Mesenchymal stem cell (in vitro differentiated cells and primary cell): Measurements from ENCODE around the gene SIK3.
A peak's percentile ranks its signal among the peaks of the same experiment; 100 is the strongest.

ENCODE experiments used
- DNase-seq: peaks from one replicate; pipeline ENCODE4 v3.0.0-alpha.2; 2013
- H2AFZ ChIP-seq: one replicate; pipeline ENCODE4 v1.6.1; 2013; ENCODE audit warnings: low read depth, mild to moderate bottlenecking, control low read depth, inconsistent platforms, low read length, moderate library complexity
- H2AK5ac ChIP-seq: 2 replicates; pipeline ENCODE4 v1.6.1; 2013; ENCODE audit warnings: low read length, moderate library complexity, mild to moderate bottlenecking, inconsistent platforms; ENCODE audit not compliant: severe bottlenecking
- H2BK120ac ChIP-seq: one replicate; pipeline ENCODE4 v1.6.1; 2013; ENCODE audit warnings: low read depth, mild to moderate bottlenecking, inconsistent platforms, low read length, moderate library complexity
- H2BK12ac ChIP-seq, 2 experiments: one replicate each; pipeline ENCODE4 v1.6.1; 2013; ENCODE audit warnings: inconsistent platforms in 2 of 2, low read length in 2 of 2, mild to moderate bottlenecking in 2 of 2, moderate library complexity in 2 of 2, control low read depth in 1 of 2
- H2BK15ac ChIP-seq: one replicate; pipeline ENCODE4 v1.6.1; 2013; ENCODE audit warnings: mild to moderate bottlenecking, low read depth, inconsistent platforms; ENCODE audit not compliant: poor library complexity, severe bottlenecking
- H2BK5ac ChIP-seq: 2 replicates; pipeline ENCODE4 v1.6.1; 2013; ENCODE audit warnings: low read depth, mild to moderate bottlenecking, low read length, control low read depth, inconsistent platforms; ENCODE audit not compliant: poor library complexity, severe bottlenecking
- H3K14ac ChIP-seq, 2 experiments: one replicate each; pipeline ENCODE4 v1.6.1; 2013; ENCODE audit warnings: inconsistent platforms in 2 of 2, low read length in 2 of 2, control low read depth in 1 of 2, mild to moderate bottlenecking in 1 of 2, moderate library complexity in 1 of 2
- H3K18ac ChIP-seq, 2 experiments: one replicate each; pipeline ENCODE4 v1.6.1; 2013; ENCODE audit warnings: inconsistent platforms in 2 of 2, low read length in 2 of 2, control low read depth in 1 of 2, low read depth in 1 of 2, mild to moderate bottlenecking in 1 of 2
- H3K23ac ChIP-seq, 2 experiments: one replicate each; pipeline ENCODE4 v1.6.1; 2013; ENCODE audit warnings: inconsistent platforms in 2 of 2, low read length in 2 of 2, mild to moderate bottlenecking in 2 of 2, moderate library complexity in 2 of 2, control low read depth in 1 of 2
- H3K27ac ChIP-seq: 2 replicates; pipeline ENCODE4 v1.5.1; 2013; ENCODE audit warnings: mild to moderate bottlenecking, moderate library complexity, low read length, control low read depth, inconsistent platforms; ENCODE audit not compliant: poor library complexity, severe bottlenecking
- H3K27me3 ChIP-seq, 2 experiments: 2 replicates each; pipeline versions ENCODE4 v1.6.1 to v1.7.0; 2013; ENCODE audit warnings: low read length in 2 of 2, mild to moderate bottlenecking in 2 of 2, moderate library complexity in 2 of 2, control low read depth in 1 of 2, inconsistent platforms in 1 of 2; ENCODE audit not compliant: control insufficient read depth in 1 of 2, insufficient read depth in 1 of 2
- H3K36me3 ChIP-seq, 2 experiments: 2 replicates each; pipeline versions ENCODE4 v1.6.1 to v1.7.0; 2013; ENCODE audit warnings: low read length in 2 of 2, control low read depth in 1 of 2, inconsistent platforms in 1 of 2, low read depth in 1 of 2, mild to moderate bottlenecking in 1 of 2; ENCODE audit not compliant: insufficient read depth in 2 of 2, control insufficient read depth in 1 of 2
- H3K4ac ChIP-seq, 2 experiments: one replicate each; pipeline ENCODE4 v1.6.1; 2013; ENCODE audit warnings: inconsistent platforms in 2 of 2, low read length in 2 of 2, mild to moderate bottlenecking in 2 of 2, moderate library complexity in 2 of 2, control low read depth in 1 of 2, low read depth in 1 of 2
- H3K4me1 ChIP-seq: 2 replicates; pipeline ENCODE4 v1.6.1; 2013; ENCODE audit warnings: low read depth, low read length, control low read depth; ENCODE audit not compliant: control insufficient read depth, insufficient read depth
- H3K4me2 ChIP-seq: 2 replicates; pipeline ENCODE4 v1.6.1; 2013; ENCODE audit warnings: low read length, mild to moderate bottlenecking, inconsistent platforms; ENCODE audit not compliant: poor library complexity, severe bottlenecking
- H3K4me3 ChIP-seq, 2 experiments: 2 replicates each; pipeline versions ENCODE4 v1.5.1 to v1.7.0; 2013; ENCODE audit warnings: low read length in 2 of 2, mild to moderate bottlenecking in 2 of 2, control low read depth in 1 of 2, low read depth in 1 of 2; ENCODE audit not compliant: insufficient read depth in 1 of 2
- H3K79me1 ChIP-seq: replicated peaks from 2 replicates; pipeline ENCODE4 v1.6.1; 2013; ENCODE audit warnings: mild to moderate bottlenecking, control low read depth, low read length, inconsistent platforms; ENCODE audit not compliant: poor library complexity, severe bottlenecking
- H3K9ac ChIP-seq: 2 replicates; pipeline ENCODE4 v1.7.0; 2013; ENCODE audit warnings: mild to moderate bottlenecking, low read length, moderate library complexity
- H3K9me3 ChIP-seq: 2 replicates; pipeline ENCODE4 v1.7.0; 2013; ENCODE audit warnings: mild to moderate bottlenecking, low read length; ENCODE audit not compliant: control insufficient read depth
- H4K8ac ChIP-seq: one replicate; pipeline ENCODE4 v1.6.1; 2013; ENCODE audit warnings: inconsistent platforms, mild to moderate bottlenecking, low read length, moderate library complexity
- H4K91ac ChIP-seq: one replicate; pipeline ENCODE4 v1.6.1; 2013; ENCODE audit warnings: mild to moderate bottlenecking, low read length, inconsistent platforms
- WGBS: methylation state at CpG from one replicate; pipeline ENCODE4 v1.1.7; 2013; ENCODE audit warnings: mixed read lengths; 5-methylcytosine and 5-hydroxymethylcytosine counted together

Gene SIK3

GRCh38 chr11:116955949-116956348, 142.3 kb downstream of the SIK3 start:
- Histone ChIP-seq H3K36me3 (peaks cover 0 to 34% of the 10 kb centered on the region in 2 experiments), H4K8ac (no peak overlapping the region), H3K27ac (no peak overlapping the region), H2BK12ac (no peak overlapping the region), H2BK15ac (no peak overlapping the region), H3K23ac (no peak overlapping the region), H3K4me1 (peaks cover 2% of the 10 kb centered on the region), H2AFZ (no peak overlapping the region), H3K27me3 (no peaks in the 10 kb centered on the region), H2BK120ac (no peak overlapping the region), H3K4me3 (no peak overlapping the region), H3K4ac (no peak overlapping the region), H3K18ac (no peak overlapping the region), H3K4me2 (no peak overlapping the region), H3K9me3 (no peaks in the 10 kb centered on the region), H3K79me1 (peaks cover 17% of the 10 kb centered on the region), H2BK5ac (no peak overlapping the region), H3K14ac (no peak overlapping the region), H2AK5ac (no peak overlapping the region), H3K9ac (no peak overlapping the region), H4K91ac (no peak overlapping the region)
- no peak for DNase-seq
- 76% methylated on average over 2 of the region's 4 CpGs for WGBS

DNA sequence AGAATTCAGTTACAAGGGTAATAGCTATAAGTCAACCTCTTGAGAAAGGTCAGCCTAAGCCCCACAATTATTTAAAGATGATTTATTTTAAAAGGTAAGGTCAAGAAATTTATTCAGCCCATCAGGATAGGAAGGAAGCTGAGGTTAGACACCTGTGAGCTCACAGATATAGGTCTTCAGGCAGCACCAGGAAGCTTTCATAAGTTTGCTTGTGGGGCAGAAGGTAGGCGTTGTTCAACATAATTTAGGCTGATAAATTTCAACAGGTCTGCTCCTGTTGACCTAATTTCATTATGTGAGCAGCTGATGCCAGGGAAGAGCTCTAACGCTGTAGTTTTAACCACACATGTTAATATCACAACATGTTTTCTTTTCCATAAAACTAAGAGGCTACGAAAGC, 142.7 kb downstream of the SIK3 start:
- 97% methylated on average over 3 of the region's 3 CpGs for WGBS

DNA sequence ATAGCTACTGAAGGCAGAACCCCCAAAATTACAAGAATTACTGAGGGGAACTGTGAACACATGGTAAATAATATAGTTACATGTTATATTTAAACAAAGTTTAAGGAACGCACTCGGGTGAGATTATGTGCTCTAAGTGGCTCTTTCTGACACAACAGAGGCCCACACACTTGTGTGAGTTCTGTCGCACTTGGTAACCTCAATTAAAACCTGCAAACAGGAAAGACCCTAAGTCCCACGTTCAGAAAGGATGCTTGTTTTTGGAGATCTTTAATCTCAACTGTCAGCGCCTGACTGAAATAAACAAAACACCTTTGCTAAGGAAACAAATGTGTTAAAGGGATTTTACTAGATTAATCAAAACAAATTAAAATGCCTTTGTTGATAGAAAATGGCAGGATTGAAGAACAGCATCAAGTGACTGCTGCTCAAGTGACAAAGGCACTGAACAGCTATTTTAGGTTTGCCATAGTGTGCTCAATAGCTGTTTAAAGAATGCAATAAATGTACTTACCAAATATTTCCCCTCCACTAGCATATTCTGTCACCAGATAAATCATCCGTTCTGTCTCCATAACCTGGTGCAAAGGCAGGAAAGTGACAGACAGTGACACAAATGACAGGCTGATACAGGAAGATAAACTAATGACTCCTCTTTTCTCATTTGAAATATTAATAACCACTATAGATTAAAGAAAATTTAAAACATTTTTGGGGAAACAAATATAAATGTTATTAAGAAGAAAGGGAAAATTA, 144.5 kb downstream of the SIK3 start:
- Histone ChIP-seq H2AFZ (no peak overlapping the region), H2BK120ac (no peak overlapping the region), H2BK5ac (no peak overlapping the region), H2BK15ac (no peak overlapping the region), H3K14ac (no peak overlapping the region), H2BK12ac (no peak overlapping the region), H3K9ac (no peak overlapping the region), H2AK5ac (no peak overlapping the region), H3K4me1 (no peaks in the 10 kb centered on the region), H3K23ac (no peak overlapping the region), H4K91ac (no peak overlapping the region), H3K4me3 (no peak overlapping the region), H3K18ac (no peak overlapping the region), H3K9me3 (no peaks in the 10 kb centered on the region), H3K4ac (no peak overlapping the region), H3K27ac (no peak overlapping the region), H3K4me2 (no peak overlapping the region), H4K8ac (no peak overlapping the region), H3K27me3 (no peaks in the 10 kb centered on the region), H3K36me3 (peaks cover 5 to 55% of the 10 kb centered on the region in 2 experiments), H3K79me1 (peaks cover 8% of the 10 kb centered on the region)
- 97% methylated on average over 4 of the region's 6 CpGs for WGBS
- no peak for DNase-seq

More for the DNA sequence above, 142.7 kb downstream of the SIK3 start:
- no peak overlapping the region for H4K91ac ChIP-seq
- H3K9ac ChIP-seq, result no peak overlapping the region
- H3K27me3 ChIP-seq, result no peaks in the 10 kb centered on the region
- no peak overlapping the region for H2BK12ac ChIP-seq
- no peak overlapping the region for H2BK15ac ChIP-seq
- no peak overlapping the region for H3K4me3 ChIP-seq
- no peak overlapping the region for H2BK120ac ChIP-seq
- no peak overlapping the region for H3K23ac ChIP-seq
- H3K18ac ChIP-seq, result no peak overlapping the region
- no peak overlapping the region for H3K4me2 ChIP-seq
- no peak overlapping the region for H2AK5ac ChIP-seq
- H4K8ac ChIP-seq, result no peak overlapping the region
- no peak overlapping the region for H3K27ac ChIP-seq
- H3K9me3 ChIP-seq, result no peaks in the 10 kb centered on the region
- peaks cover 17% of the 10 kb centered on the region for H3K79me1 ChIP-seq
- no peak overlapping the region for H3K14ac ChIP-seq
- peaks cover 0 to 38% of the 10 kb centered on the region in 2 experiments for H3K36me3 ChIP-seq
- no peak overlapping the region for H3K4ac ChIP-seq
- H2BK5ac ChIP-seq, result no peak overlapping the region
- no peak for DNase-seq
- peaks cover 2% of the 10 kb centered on the region for H3K4me1 ChIP-seq
- H2AFZ ChIP-seq, result no peak overlapping the region

GRCh38 chr11:116951762-116952161, 146.5 kb downstream of the SIK3 start:
- Histone ChIP-seq H2BK120ac (no peak overlapping the region), H4K91ac (no peak overlapping the region), H3K9ac (no peak overlapping the region), H3K4me1 (no peaks in the 10 kb centered on the region), H3K18ac (no peak overlapping the region), H3K4me2 (no peak overlapping the region), H3K4me3 (no peak overlapping the region), H2AK5ac (no peak overlapping the region), H4K8ac (no peak overlapping the region), H2AFZ (no peak overlapping the region), H2BK15ac (peak overlapping the region; percentile 48), H3K79me1 (peaks cover 5% of the 10 kb centered on the region), H3K4ac (no peak overlapping the region), H3K27ac (no peak overlapping the region), H2BK5ac (no peak overlapping the region), H3K14ac (no peak overlapping the region), H3K36me3 (peaks cover 5 to 55% of the 10 kb centered on the region in 2 experiments), H2BK12ac (no peak overlapping the region), H3K9me3 (no peaks in the 10 kb centered on the region), H3K27me3 (no peaks in the 10 kb centered on the region), H3K23ac (no peak overlapping the region)
- WGBS, result 100% methylated on average over 1 of the region's 3 CpGs
- no peak for DNase-seq
